Measurements from ENCODE around the gene ALDH3B2.

DNA sequence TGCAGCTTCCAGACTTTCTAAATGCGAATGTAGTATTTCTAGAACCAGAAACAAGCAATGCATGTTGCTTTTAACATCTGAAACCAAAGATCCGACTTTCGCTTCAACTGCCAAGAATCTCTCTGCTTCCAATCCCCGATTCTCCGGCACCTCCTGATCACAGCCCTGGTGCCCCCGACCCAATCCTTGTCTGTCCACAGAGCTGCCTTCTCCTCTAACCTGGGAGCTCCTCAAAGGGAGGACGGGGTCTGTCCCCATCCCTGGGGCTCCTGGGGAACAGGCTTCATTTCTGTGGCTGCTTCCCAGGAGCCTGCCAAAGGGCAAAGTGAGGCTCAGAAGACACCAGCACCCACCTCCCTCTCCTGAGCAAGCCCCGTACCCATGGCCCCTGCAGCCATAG lies 521 bp downstream of the ALDH3B2 start:
- TF ChIP-seq, protein P1, sequence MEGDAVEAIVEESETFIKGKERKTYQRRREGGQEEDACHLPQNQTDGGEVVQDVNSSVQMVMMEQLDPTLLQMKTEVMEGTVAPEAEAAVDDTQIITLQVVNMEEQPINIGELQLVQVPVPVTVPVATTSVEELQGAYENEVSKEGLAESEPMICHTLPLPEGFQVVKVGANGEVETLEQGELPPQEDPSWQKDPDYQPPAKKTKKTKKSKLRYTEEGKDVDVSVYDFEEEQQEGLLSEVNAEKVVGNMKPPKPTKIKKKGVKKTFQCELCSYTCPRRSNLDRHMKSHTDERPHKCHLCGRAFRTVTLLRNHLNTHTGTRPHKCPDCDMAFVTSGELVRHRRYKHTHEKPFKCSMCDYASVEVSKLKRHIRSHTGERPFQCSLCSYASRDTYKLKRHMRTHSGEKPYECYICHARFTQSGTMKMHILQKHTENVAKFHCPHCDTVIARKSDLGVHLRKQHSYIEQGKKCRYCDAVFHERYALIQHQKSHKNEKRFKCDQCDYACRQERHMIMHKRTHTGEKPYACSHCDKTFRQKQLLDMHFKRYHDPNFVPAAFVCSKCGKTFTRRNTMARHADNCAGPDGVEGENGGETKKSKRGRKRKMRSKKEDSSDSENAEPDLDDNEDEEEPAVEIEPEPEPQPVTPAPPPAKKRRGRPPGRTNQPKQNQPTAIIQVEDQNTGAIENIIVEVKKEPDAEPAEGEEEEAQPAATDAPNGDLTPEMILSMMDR (IDR thresholded peaks at IDR 0.05 in 2 of 3, conservative IDR thresholded peaks at IDR 0.05 in 1 of 3; ENCODE audit: borderline replicate concordance in 1 of 3, insufficient read depth in 1 of 3, low read depth in 2 of 3, low read length in 2 of 3), result no peak
- TF ChIP-seq FOSL1 (IDR thresholded peaks at IDR 0.05; ENCODE audit: low read depth), result no peak
- no peak for TF ChIP-seq JUND (IDR thresholded peaks at IDR 0.05)
- no peak for TF ChIP-seq EGR1 (IDR thresholded peaks at IDR 0.05; ENCODE audit: low read depth)
- no peak for TF ChIP-seq EZH2 (IDR thresholded peaks at IDR 0.05)
- TF ChIP-seq RAD21 (IDR thresholded peaks at IDR 0.05; ENCODE audit: low read depth), result no peak
- TF ChIP-seq, protein P2, sequence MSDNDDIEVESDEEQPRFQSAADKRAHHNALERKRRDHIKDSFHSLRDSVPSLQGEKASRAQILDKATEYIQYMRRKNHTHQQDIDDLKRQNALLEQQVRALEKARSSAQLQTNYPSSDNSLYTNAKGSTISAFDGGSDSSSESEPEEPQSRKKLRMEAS (IDR thresholded peaks at IDR 0.05), result no peak
- no peak for TF ChIP-seq POLR2A (IDR thresholded peaks at IDR 0.05; ENCODE audit: borderline replicate concordance, extremely low read depth, insufficient read depth, insufficient read length)

Data from HCT116 (cell line).